Esophagus mucosa (tissue), 1 donor: ENCODE results near the gene LRRK1. TPM values are rescaled to one million over a fixed set of nuclear protein-coding genes. Genes with fewer than 3 reads are reported as not detected.

Source experiments
- ATAC-seq: fragments of 200-7000 bp; cut with Tn5 transposase; one replicate; pipeline ENCODE4 v1.9.1; 2020
- total RNA-seq: library from RNA; stranded (reverse); gene quantifications from one replicate; pipeline ENCODE4 v1.2.4, GENCODE V29; 2023
- donor health status: DM: yes; HTN: yes; CAD: no.

LRRK1 gene
- total RNA-seq, 1 donor from 2014 or later = 14.2 TPM

GRCh38 chr15:101045835-101046691 is 126.9 kb downstream of the LRRK1 start:
- no peak for ATAC-seq

GRCh38 chr15:101046826-101047225 is 127.7 kb downstream of the LRRK1 start:
- ATAC-seq = no peak

GRCh38 chr15:101047301-101047781 is 128.2 kb downstream of the LRRK1 start:
- no peak for ATAC-seq

- ATAC-seq = no peak
These were observed 129.0 kb downstream of the LRRK1 start for GRCh38 chr15:101048176-101048575.

DNA sequence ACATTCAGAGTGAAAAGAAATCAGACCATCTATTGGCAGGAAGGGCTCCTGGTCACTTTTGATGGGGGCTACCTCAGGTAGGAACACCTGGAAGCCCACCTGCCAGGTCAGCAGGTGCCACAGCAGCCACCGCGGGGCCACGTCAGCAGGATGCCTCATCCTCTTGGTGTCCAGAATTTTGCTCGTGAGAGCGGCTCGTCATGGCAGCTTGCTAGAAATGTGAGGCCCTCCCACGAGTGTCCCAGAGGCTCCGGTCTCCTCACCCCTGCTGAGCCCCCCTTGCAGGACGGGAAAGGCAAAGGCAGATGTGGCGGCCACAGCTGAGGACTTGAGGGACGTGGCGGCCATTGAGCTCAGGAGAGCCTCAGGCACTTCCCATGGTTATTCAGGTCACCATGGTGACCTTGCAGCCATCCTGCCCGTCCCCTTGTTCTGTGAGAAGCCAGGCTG is 129.4 kb downstream of the LRRK1 start:
- no peak for ATAC-seq

- ATAC-seq = no peak
These were observed 130.1 kb downstream of the LRRK1 start for GRCh38 chr15:101049282-101049681.

- ATAC-seq = no peak
These were observed 130.9 kb downstream of the LRRK1 start for GRCh38 chr15:101049856-101050622.

DNA sequence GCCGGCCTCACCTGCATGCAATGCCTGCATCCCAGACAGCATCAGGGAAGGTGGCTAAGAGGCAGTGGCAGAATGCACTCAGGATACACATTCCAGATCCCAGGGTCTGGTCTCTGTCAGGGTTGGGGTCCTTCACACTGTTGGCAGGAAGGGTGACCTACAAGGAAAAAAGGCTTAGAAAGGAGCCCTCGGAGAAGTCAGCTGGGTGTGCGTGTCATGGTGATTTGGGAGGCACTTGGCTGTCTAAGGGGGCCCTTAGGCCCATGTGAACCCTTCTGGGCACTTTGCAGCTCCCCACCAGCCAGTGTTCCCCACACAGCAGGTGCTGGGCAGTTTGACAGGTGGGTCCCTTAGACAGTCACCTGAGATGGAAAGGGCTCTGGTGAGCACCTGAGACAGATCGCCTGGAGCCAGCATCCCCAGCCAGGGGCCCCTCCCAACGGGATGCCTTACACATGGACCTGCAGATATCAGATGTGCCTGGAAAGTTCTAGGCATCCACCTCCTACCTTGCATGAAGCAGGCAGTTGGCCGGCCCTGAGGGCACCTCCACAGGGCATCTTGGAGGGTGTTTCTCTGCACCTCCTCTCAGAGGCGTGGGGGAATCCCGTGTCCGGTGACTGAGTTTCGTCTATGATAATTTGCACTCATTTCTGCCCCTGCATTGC is 131.6 kb downstream of the LRRK1 start:
- no peak for ATAC-seq

GRCh38 chr15:101051291-101052030 is 132.3 kb downstream of the LRRK1 start:
- ATAC-seq = no peak

- ATAC-seq = no peak
These were observed 133.0 kb downstream of the LRRK1 start for GRCh38 chr15:101052031-101052620.

- ATAC-seq = no peak
These were observed 133.5 kb downstream of the LRRK1 start for GRCh38 chr15:101052681-101053121.

GRCh38 chr15:101053261-101053660 is 134.1 kb downstream of the LRRK1 start:
- no peak for ATAC-seq

DNA sequence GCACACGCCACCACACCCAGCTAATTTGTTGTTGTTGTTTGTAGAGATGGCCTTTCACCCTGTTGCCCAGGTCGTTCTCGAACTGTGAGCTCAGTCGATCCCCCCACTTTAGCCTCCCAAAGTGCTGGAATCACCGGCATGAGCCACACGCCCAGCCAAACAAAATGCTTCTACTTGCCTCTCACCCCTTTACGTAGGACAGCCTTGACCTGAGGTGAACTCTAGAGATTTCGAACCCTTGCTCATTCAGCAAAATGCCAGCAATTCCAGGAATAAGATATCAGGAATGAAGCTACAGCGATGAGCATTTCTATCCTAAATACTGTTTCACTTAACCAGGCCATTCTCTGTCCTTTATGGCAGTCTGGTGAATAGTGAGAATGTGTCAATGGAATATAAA is 135.0 kb downstream of the LRRK1 start:
- ATAC-seq = no peak

DNA sequence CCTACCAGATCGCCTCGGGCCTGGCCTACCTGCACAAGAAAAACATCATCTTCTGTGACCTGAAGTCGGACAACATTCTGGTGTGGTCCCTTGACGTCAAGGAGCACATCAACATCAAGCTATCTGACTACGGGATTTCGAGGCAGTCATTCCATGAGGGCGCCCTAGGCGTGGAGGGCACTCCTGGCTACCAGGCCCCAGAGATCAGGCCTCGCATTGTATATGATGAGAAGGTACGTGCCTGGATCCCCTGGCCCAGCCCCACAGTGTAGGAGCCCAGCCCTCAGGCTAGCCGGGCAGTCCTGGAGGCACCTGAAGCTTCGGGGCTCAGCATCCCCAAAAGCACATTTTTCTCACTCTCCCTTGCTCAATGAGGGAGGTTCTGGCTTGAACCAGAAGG is 135.8 kb downstream of the LRRK1 start:
- no peak for ATAC-seq

GRCh38 chr15:101055411-101055810 is 136.3 kb downstream of the LRRK1 start:
- no peak for ATAC-seq

GRCh38 chr15:101056366-101057334 is 137.5 kb downstream of the LRRK1 start:
- ATAC-seq = no peak

- ATAC-seq = no peak
These were observed 138.8 kb downstream of the LRRK1 start for GRCh38 chr15:101057841-101058407.

DNA sequence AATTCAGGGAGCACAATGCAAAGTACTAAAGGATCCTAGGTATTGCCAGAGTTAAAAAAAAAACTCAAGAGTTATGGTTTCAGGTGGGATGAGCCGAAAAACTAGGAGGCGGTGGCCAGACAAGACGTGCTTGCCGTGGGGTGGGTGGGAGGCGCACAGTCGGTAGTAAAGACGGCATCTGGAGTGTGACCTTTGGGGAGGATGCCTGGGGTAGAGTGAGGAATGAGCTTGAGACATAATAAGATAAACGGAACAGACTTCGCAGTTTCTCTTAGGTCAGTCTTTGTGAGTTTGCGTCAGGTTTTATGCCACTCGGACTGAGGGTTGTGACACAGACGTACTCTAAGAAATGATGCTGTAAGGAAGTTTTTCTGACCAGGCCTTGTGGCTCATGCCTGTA is 139.6 kb downstream of the LRRK1 start:
- no peak for ATAC-seq

DNA sequence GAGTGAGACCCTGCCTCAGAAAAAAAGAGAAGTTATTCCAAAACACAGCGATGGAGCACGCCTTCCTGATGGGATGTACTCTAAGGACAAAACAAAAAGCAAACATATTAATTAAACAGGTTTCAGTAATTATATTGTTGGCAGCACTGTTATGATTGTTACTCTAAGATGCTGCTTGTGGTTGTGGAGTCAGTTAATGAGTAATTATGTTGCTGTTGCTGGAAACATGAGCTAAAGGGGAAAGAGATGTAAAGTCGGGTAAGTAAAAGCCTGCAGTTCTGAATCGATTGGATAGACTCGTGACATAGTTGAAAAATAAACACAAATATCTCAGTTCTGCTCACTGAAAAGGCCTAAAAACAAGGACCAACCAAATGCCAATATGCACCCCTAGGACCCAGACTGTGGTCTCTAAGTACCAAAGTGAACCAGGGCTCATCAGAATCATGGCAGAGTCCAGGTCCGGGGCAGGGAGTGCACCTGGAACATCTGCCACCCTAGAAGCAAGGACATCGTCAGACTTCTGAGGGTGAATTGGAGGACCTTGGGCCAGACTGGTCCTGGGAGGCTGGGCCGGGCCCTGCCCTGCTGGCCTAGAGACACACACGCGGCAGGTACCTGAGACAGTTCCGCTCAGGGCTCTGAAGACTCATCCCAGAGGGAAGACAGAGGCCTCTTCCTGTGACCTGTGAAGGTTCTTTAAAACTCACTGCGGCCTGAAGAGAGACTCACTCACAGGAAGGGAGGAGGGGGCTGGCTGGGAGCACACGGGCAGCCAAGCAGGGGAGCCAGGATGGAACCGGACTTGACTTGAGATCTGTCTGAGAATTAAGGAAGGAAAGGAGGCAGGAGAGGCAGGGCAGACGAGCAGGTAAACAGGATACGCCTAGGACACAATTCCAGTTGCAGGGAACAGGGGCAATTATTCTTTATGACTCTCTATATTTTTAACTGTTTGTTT is 140.5 kb downstream of the LRRK1 start:
- no peak for ATAC-seq
